Ureter (tissue), 1 donor: Measurements from ENCODE around the gene CMIP. TPM values are rescaled to one million over a fixed set of nuclear protein-coding genes. Genes with fewer than 3 reads are reported as not detected.

ENCODE experiments used
- DNase-seq: peaks from one replicate; pipeline ENCODE4 v3.0.0-alpha.2; 2020; ENCODE audit warnings: low spot score
- total RNA-seq: library from RNA; stranded (reverse); gene quantifications from one replicate; pipeline ENCODE4 v1.2.4, GENCODE V29; 2023
- donor health status: DM: yes; HTN: yes; CAD: no.

CMIP gene
- total RNA-seq, 1 donor from 2014 or later: 98.0 TPM

- DNase-seq: no peak
These were observed 36.1 kb downstream of the CMIP start for GRCh38 chr16:81480606-81481206.

GRCh38 chr16:81481207-81481821 is 36.7 kb downstream of the CMIP start:
- peak; percentile 61 for DNase-seq

- DNase-seq: no peak
These were observed 37.9 kb downstream of the CMIP start for GRCh38 chr16:81482329-81483063.

- no peak for DNase-seq
These were observed 38.7 kb downstream of the CMIP start for GRCh38 chr16:81483064-81483969.

GRCh38 chr16:81483970-81484595 is 39.5 kb downstream of the CMIP start:
- DNase-seq: no peak

- DNase-seq: no peak
These were observed 40.5 kb downstream of the CMIP start for GRCh38 chr16:81484908-81485624.

GRCh38 chr16:81485824-81486539 is 41.4 kb downstream of the CMIP start:
- DNase-seq: no peak

GRCh38 chr16:81486540-81487061 is 42.0 kb downstream of the CMIP start:
- DNase-seq: no peak

GRCh38 chr16:81487301-81487720 is 42.7 kb downstream of the CMIP start:
- no peak for DNase-seq

- no peak for DNase-seq
These were observed 44.2 kb downstream of the CMIP start for GRCh38 chr16:81488687-81489411.

GRCh38 chr16:81489547-81490267 is 45.1 kb downstream of the CMIP start:
- DNase-seq: no peak

GRCh38 chr16:81491541-81492188 is 47.1 kb downstream of the CMIP start:
- DNase-seq: no peak

GRCh38 chr16:81492311-81492761 is 47.7 kb downstream of the CMIP start:
- DNase-seq: no peak

- no peak for DNase-seq
These were observed 48.6 kb downstream of the CMIP start for GRCh38 chr16:81492965-81493754.

- peak; percentile 83 for DNase-seq
These were observed 49.3 kb downstream of the CMIP start for GRCh38 chr16:81493755-81494433.

- no peak for DNase-seq
These were observed 49.8 kb downstream of the CMIP start for GRCh38 chr16:81494434-81494806.

- DNase-seq: no peak
These were observed 50.3 kb downstream of the CMIP start for GRCh38 chr16:81494888-81495287.
